HG03066 (cell line): Measurements from ENCODE around the gene PPP3CA.

ENCODE experiments used
- ATAC-seq: cut with Tn5 transposase; IDR thresholded peaks from one replicate; pipeline ENCODE4 v1.9.1; 2021; ENCODE audit warnings: low read depth; ENCODE audit not compliant: unreplicated experiment

The PPP3CA gene

GRCh38 chr4:101347267-101347556 lies at the start of gene PPP3CA:
Gene PPP3CA, minus strand, starts transcription at chr4:101347526.
- ATAC-seq = no peak

- no peak for ATAC-seq
Observed at GRCh38 chr4:101393256-101393655, 45.9 kb upstream of the PPP3CA start.

- ATAC-seq = no peak
Observed at GRCh38 chr4:101370663-101371210, 23.4 kb upstream of the PPP3CA start.

- ATAC-seq = no peak
Observed at GRCh38 chr4:101367201-101367600, 19.9 kb upstream of the PPP3CA start.

- no peak for ATAC-seq
Observed at GRCh38 chr4:101366331-101366730, 19.0 kb upstream of the PPP3CA start.

GRCh38 chr4:101357751-101358150 lies 10.4 kb upstream of the PPP3CA start:
- no peak for ATAC-seq

- ATAC-seq = no peak
Observed at GRCh38 chr4:101356928-101357327, 9.6 kb upstream of the PPP3CA start.

GRCh38 chr4:101355767-101356702 lies 8.7 kb upstream of the PPP3CA start:
- ATAC-seq = no peak

- ATAC-seq = peak; percentile 100
Observed at GRCh38 chr4:101355246-101355645, 7.9 kb upstream of the PPP3CA start.

- ATAC-seq = no peak
Observed at GRCh38 chr4:101349801-101350064, 2.4 kb upstream of the PPP3CA start.

GRCh38 chr4:101348995-101349800 lies 1.9 kb upstream of the PPP3CA start:
- no peak for ATAC-seq

- ATAC-seq = no peak
Observed at GRCh38 chr4:101348367-101348827, 1.1 kb upstream of the PPP3CA start.

GRCh38 chr4:101347557-101348366 lies 436 bp upstream of the PPP3CA start:
- peak; percentile 68 for ATAC-seq

- ATAC-seq = peak; percentile 7
Observed at GRCh38 chr4:101346351-101347266, 717 bp downstream of the PPP3CA start.

GRCh38 chr4:101345596-101346350 lies 1.6 kb downstream of the PPP3CA start:
- ATAC-seq = peak; percentile 10

GRCh38 chr4:101345271-101345595 lies 2.1 kb downstream of the PPP3CA start:
- no peak for ATAC-seq

- no peak for ATAC-seq
Observed at GRCh38 chr4:101339332-101339731, 8.0 kb downstream of the PPP3CA start.

- no peak for ATAC-seq
Observed at GRCh38 chr4:101337688-101338087, 9.6 kb downstream of the PPP3CA start.

- peak; percentile 57 for ATAC-seq
Observed at GRCh38 chr4:101334963-101335572, 12.3 kb downstream of the PPP3CA start.
